Osteocyte (in vitro differentiated cells): ENCODE results near the gene ARHGEF33. TPM values are rescaled to one million over a fixed set of nuclear protein-coding genes. Genes with fewer than 3 reads are reported as not detected.

Source experiments
- DNase-seq: peaks from one replicate; pipeline ENCODE4 v3.0.0; 2021; ENCODE audit warnings: mixed read lengths; ENCODE audit not compliant: unreplicated experiment; ENCODE audit errors: extremely low spot score
- H3K27ac Mint-ChIP-seq: one replicate; pipeline ENCODE4 v1.8.0; 2021; ENCODE audit warnings: mild to moderate bottlenecking, mixed read lengths; ENCODE audit not compliant: unreplicated experiment
- H3K27me3 Mint-ChIP-seq: one replicate; pipeline ENCODE4 v1.8.0; 2021; ENCODE audit warnings: mixed read lengths; ENCODE audit not compliant: unreplicated experiment
- H3K36me3 Mint-ChIP-seq: one replicate; pipeline ENCODE4 v1.8.0; 2021; ENCODE audit warnings: mixed read lengths; ENCODE audit not compliant: unreplicated experiment
- H3K4me1 Mint-ChIP-seq: one replicate; pipeline ENCODE4 v1.8.0; 2021; ENCODE audit warnings: mixed read lengths; ENCODE audit not compliant: unreplicated experiment
- H3K4me3 Mint-ChIP-seq: one replicate; pipeline ENCODE4 v1.8.0; 2021; ENCODE audit warnings: mild to moderate bottlenecking, moderate library complexity, mixed read lengths; ENCODE audit not compliant: unreplicated experiment
- H3K9me3 Mint-ChIP-seq: one replicate; pipeline ENCODE4 v1.8.0; 2021; ENCODE audit warnings: mixed read lengths; ENCODE audit not compliant: unreplicated experiment
- total RNA-seq: library from RNA; stranded (reverse); gene quantifications from 2 replicates; pipeline ENCODE4 v1.2.1, GENCODE V29; 2021
- TF ChIP-seq, protein P1 (sequence below): fragments of 200-600 bp; sonication (generic); IDR thresholded peaks from 2 replicates; pipeline ENCODE4 v1.5.0; 2021; ENCODE audit warnings: antibody characterized with exemption, mild to moderate bottlenecking, moderate library complexity

Gene ARHGEF33
- total RNA-seq, 1 donor from 2014 or later = 0.48 TPM

DNA sequence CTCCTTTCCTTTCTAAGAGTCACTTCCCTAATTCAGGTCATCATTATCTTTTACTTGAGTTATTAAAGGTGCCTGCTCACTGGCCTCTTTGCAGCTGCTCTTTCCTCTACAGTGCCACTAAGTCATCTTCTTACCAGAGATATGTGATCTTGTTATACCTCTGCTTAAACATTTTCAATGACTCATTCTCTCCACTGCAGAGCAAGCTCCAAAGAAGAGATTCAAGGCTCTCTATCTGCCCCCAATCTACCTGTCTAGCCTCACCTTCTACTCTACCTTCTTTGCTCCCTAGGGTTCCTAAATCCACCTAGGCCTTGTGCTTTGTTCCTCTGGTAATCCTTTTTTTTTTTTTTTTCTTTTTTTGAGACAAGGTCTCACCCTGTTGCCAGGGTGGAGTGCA, 3.1 kb downstream of the ARHGEF33 start:
- H3K4me3 Mint-ChIP-seq = no peak overlapping the region
- no peaks in the 10 kb centered on the region for H3K9me3 Mint-ChIP-seq
- no peaks in the 10 kb centered on the region for H3K36me3 Mint-ChIP-seq
- no peak for DNase-seq
- H3K27ac Mint-ChIP-seq = no peak overlapping the region
- TF ChIP-seq, protein P1, sequence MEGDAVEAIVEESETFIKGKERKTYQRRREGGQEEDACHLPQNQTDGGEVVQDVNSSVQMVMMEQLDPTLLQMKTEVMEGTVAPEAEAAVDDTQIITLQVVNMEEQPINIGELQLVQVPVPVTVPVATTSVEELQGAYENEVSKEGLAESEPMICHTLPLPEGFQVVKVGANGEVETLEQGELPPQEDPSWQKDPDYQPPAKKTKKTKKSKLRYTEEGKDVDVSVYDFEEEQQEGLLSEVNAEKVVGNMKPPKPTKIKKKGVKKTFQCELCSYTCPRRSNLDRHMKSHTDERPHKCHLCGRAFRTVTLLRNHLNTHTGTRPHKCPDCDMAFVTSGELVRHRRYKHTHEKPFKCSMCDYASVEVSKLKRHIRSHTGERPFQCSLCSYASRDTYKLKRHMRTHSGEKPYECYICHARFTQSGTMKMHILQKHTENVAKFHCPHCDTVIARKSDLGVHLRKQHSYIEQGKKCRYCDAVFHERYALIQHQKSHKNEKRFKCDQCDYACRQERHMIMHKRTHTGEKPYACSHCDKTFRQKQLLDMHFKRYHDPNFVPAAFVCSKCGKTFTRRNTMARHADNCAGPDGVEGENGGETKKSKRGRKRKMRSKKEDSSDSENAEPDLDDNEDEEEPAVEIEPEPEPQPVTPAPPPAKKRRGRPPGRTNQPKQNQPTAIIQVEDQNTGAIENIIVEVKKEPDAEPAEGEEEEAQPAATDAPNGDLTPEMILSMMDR = no peak
- no peaks in the 10 kb centered on the region for H3K4me1 Mint-ChIP-seq
- peaks cover 5% of the 10 kb centered on the region for H3K27me3 Mint-ChIP-seq

DNA sequence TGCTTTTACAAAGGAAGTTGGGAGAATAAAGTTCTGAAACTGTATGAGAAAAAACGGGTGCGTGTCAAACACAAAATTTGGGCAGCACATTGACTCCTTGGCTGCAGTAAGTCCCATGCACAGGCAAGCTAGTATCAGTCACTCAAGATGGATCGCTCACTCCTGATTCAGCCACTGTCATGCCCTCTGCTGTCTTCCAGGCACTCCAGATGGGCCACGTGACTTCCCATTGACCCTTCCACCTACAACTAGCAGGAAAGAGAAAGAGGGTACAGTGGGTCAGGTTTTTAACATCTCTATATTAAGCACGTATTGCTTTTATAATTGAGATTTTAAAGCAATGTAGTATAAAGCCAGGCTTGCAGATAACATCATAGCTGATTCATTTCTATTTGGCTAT, 8.6 kb downstream of the ARHGEF33 start:
- Mint-ChIP-seq H3K27me3 (peaks cover 8% of the 10 kb centered on the region), H3K4me1 (no peaks in the 10 kb centered on the region), H3K27ac (no peak overlapping the region), H3K9me3 (no peaks in the 10 kb centered on the region), H3K4me3 (no peak overlapping the region), H3K36me3 (no peaks in the 10 kb centered on the region)
- no peak for DNase-seq
- TF ChIP-seq, protein P1 = no peak

DNA sequence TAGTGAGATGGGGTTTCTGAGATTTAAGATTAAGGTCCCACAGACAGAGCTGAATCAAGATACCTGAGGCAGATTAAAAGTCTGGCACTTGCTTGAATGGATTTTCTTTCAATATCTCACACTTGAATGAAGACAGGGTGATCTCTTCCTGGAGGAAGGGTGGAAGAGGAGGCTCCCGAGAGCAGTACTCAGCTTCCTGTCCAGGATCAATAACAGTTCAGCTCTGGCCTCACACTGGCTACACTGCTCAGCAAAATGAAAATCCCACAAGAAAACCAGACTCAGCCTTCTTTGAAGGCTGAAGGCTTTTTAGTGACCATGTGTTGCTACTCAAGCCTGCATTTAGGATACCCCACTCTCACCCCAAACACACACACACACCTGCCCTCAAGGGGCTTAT, 11.1 kb downstream of the ARHGEF33 start:
- TF ChIP-seq, protein P1 = no peak
- no peak overlapping the region for H3K4me3 Mint-ChIP-seq
- no peak overlapping the region for H3K27ac Mint-ChIP-seq
- DNase-seq = no peak
- H3K36me3 Mint-ChIP-seq = no peaks in the 10 kb centered on the region
- no peaks in the 10 kb centered on the region for H3K4me1 Mint-ChIP-seq
- H3K9me3 Mint-ChIP-seq = no peaks in the 10 kb centered on the region
- peaks cover 8% of the 10 kb centered on the region for H3K27me3 Mint-ChIP-seq

DNA sequence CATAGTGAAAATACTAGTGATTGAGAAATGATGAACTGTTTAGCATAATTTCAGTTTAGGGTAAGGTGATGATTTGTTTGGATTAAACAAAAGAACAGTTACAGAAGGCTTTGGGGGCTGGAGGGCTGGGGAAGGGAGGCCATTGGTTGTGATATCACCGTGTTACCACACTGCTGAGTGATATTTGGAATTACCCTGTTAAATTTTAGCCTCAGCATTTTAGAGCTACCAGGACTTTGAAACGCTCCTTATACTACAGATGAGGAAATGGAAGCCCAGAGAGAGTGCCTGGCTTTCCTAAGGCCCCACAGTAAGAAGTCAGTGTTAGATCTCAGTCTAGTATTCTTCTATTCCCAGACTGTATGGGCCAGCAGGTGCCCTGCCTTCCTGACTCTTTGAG, 15.6 kb downstream of the ARHGEF33 start:
- H3K4me3 Mint-ChIP-seq = no peak overlapping the region
- no peaks in the 10 kb centered on the region for H3K4me1 Mint-ChIP-seq
- H3K27me3 Mint-ChIP-seq = no peaks in the 10 kb centered on the region
- TF ChIP-seq, protein P1 = no peak
- no peak for DNase-seq
- H3K36me3 Mint-ChIP-seq = no peaks in the 10 kb centered on the region
- no peaks in the 10 kb centered on the region for H3K9me3 Mint-ChIP-seq
- no peak overlapping the region for H3K27ac Mint-ChIP-seq

DNA sequence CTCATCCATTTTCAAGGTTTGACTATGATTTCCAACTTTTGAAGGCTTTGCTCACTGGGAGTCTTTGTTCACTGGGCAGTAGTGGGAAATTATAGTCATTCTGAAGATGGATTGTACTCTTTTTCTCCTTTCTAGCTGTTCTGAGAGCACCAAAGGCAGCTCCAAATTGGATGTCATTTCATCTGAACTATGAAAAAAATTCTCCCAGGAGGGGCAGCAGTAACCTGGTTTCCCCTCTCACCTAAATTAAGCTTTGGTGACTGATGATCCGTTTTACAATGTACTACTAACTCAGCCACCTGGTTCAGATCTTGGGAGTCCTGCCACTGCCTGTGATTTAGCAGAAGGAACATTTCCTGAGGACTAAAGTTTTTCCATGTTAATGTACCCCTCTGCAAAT, 17.6 kb downstream of the ARHGEF33 start:
- H3K27me3 Mint-ChIP-seq = no peaks in the 10 kb centered on the region
- TF ChIP-seq, protein P1 = no peak
- H3K4me1 Mint-ChIP-seq = no peaks in the 10 kb centered on the region
- no peak overlapping the region for H3K27ac Mint-ChIP-seq
- DNase-seq = no peak
- no peaks in the 10 kb centered on the region for H3K36me3 Mint-ChIP-seq
- H3K4me3 Mint-ChIP-seq = no peak overlapping the region
- no peaks in the 10 kb centered on the region for H3K9me3 Mint-ChIP-seq
